ENCODE measurements around the gene RPS3A. TPM values are rescaled to one million over a fixed set of nuclear protein-coding genes. Genes with fewer than 3 reads are reported as not detected.

Gene RPS3A
- total RNA-seq, 2 donors from 2014 or later: 2,304 to 2,367 TPM

- H3K27me3 Mint-ChIP-seq (ENCODE audit: insufficient read depth): no peaks in the 10 kb centered on the region
- no peaks in the 10 kb centered on the region for H3K9me3 ChIP-seq (ENCODE audit: control insufficient read depth, low read length)
- H3K4me1 Mint-ChIP-seq: peaks cover 19% of the 10 kb centered on the region
- H3K9me3 Mint-ChIP-seq: peaks cover 8% of the 10 kb centered on the region
- peak overlapping the region; percentile 100 for H3K4me3 ChIP-seq (ENCODE audit: low read length)
- peaks cover 38% of the 10 kb centered on the region for H3K36me3 Mint-ChIP-seq (ENCODE audit: low read depth)
- peaks cover 38% of the 10 kb centered on the region for H3K36me3 ChIP-seq (ENCODE audit: control insufficient read depth, insufficient read depth, low read length)
- H3K9ac ChIP-seq (ENCODE audit: extremely low read depth, low read length, poor library complexity, severe bottlenecking): peak overlapping the region; percentile 26
- no peak for DNase-seq
- H3K27ac Mint-ChIP-seq: peak overlapping the region; percentile 100
- peak overlapping the region; percentile 99 for H3K4me3 Mint-ChIP-seq
- H3K27ac ChIP-seq (ENCODE audit: low read depth, low read length): no peak overlapping the region
- no peaks in the 10 kb centered on the region for H3K27me3 ChIP-seq (ENCODE audit: control insufficient read depth, insufficient read depth, low read length, poor library complexity, severe bottlenecking)
- TF ChIP-seq CTCF (conservative IDR thresholded peaks at IDR 0.05): no peak
- 56 to 67% methylated on average over 8 of the region's 8 CpGs for WGBS, 2 experiments (ENCODE audit: insufficient coverage in 1 of 2, insufficient read length in 1 of 2)
- peaks cover 4% of the 10 kb centered on the region for H3K4me1 ChIP-seq (ENCODE audit: control insufficient read depth, insufficient read depth, low read length)
These were observed 524 bp upstream of the RPS3A start for GRCh38 chr4:151098979-151099228.

GRCh38 chr4:151099976-151100417, 569 bp downstream of the RPS3A start:
- H3K9me3 Mint-ChIP-seq: peaks cover under 1% of the 10 kb centered on the region

GRCh38 chr4:151100531-151100930, 1.1 kb downstream of the RPS3A start:
- no peak overlapping the region for H3K27ac ChIP-seq (ENCODE audit: low read depth, low read length)
- H3K9me3 ChIP-seq (ENCODE audit: control insufficient read depth, low read length): no peaks in the 10 kb centered on the region

More at GRCh38 chr4:151099976-151100417, 569 bp downstream of the RPS3A start:
- WGBS, 2 experiments (ENCODE audit: insufficient coverage in 1 of 2, insufficient read length in 1 of 2): 0 to 2% methylated on average over 10 to 13 of the region's 13 CpGs
- Histone ChIP-seq H3K4me3 (ENCODE audit: low read length) (peak overlapping the region; percentile 100), H3K36me3 (ENCODE audit: control insufficient read depth, insufficient read depth, low read length) (peaks cover 49% of the 10 kb centered on the region), H3K9me3 (ENCODE audit: control insufficient read depth, low read length) (no peaks in the 10 kb centered on the region), H3K27me3 (ENCODE audit: control insufficient read depth, insufficient read depth, low read length, poor library complexity, severe bottlenecking) (no peaks in the 10 kb centered on the region), H3K27ac (ENCODE audit: low read depth, low read length) (peak overlapping the region; percentile 95), H3K4me1 (ENCODE audit: control insufficient read depth, insufficient read depth, low read length) (peaks cover 5% of the 10 kb centered on the region), H3K9ac (ENCODE audit: extremely low read depth, low read length, poor library complexity, severe bottlenecking) (peak overlapping the region; percentile 99)
- no peak for DNase-seq
- Mint-ChIP-seq H3K4me1 (peaks cover 19% of the 10 kb centered on the region), H3K36me3 (ENCODE audit: low read depth) (peaks cover 49% of the 10 kb centered on the region), H3K27me3 (ENCODE audit: insufficient read depth) (no peaks in the 10 kb centered on the region), H3K27ac (peak overlapping the region; percentile 100), H3K4me3 (peak overlapping the region; percentile 99)
- no peak for TF ChIP-seq CTCF (conservative IDR thresholded peaks at IDR 0.05)

More at GRCh38 chr4:151100531-151100930, 1.1 kb downstream of the RPS3A start:
- peak; percentile 10 for DNase-seq
- H3K27ac Mint-ChIP-seq: peak overlapping the region; percentile 100
- no peaks in the 10 kb centered on the region for H3K27me3 ChIP-seq (ENCODE audit: control insufficient read depth, insufficient read depth, low read length, poor library complexity, severe bottlenecking)
- 13 to 38% methylated on average over 1 to 3 of the region's 3 CpGs for WGBS, 2 experiments (ENCODE audit: insufficient coverage in 1 of 2, insufficient read length in 1 of 2)
- H3K36me3 ChIP-seq (ENCODE audit: control insufficient read depth, insufficient read depth, low read length): peaks cover 54% of the 10 kb centered on the region
- TF ChIP-seq CTCF (conservative IDR thresholded peaks at IDR 0.05): no peak
- no peaks in the 10 kb centered on the region for H3K27me3 Mint-ChIP-seq (ENCODE audit: insufficient read depth)
- H3K9me3 Mint-ChIP-seq: no peaks in the 10 kb centered on the region
- H3K36me3 Mint-ChIP-seq (ENCODE audit: low read depth): peaks cover 49% of the 10 kb centered on the region
- peak overlapping the region; percentile 99 for H3K4me3 Mint-ChIP-seq
- peak overlapping the region; percentile 100 for H3K4me3 ChIP-seq (ENCODE audit: low read length)
- peaks cover 19% of the 10 kb centered on the region for H3K4me1 Mint-ChIP-seq
- H3K9ac ChIP-seq (ENCODE audit: extremely low read depth, low read length, poor library complexity, severe bottlenecking): peak overlapping the region; percentile 99
- peaks cover 5% of the 10 kb centered on the region for H3K4me1 ChIP-seq (ENCODE audit: control insufficient read depth, insufficient read depth, low read length)

All from endodermal cell (in vitro differentiated cells).